H1 (cell line): Measurements from ENCODE around the gene INO80C. TPM values are rescaled to one million over a fixed set of nuclear protein-coding genes. Genes with fewer than 3 reads are reported as not detected.

Source experiments
- CBX8 ChIP-seq: fragments of 300-800, 300-1000 bp; sonication (generic); IDR thresholded peaks from 2 replicates; pipeline ENCODE4 v1.7.1; 2016; ENCODE audit warnings: low read depth, low read length, borderline replicate concordance
- CHD7 ChIP-seq: fragments of 300-600 bp; sonication (generic); IDR thresholded peaks from 2 replicates; pipeline ENCODE4 v1.7.1; 2012; ENCODE audit warnings: low read length, moderate library complexity, mild to moderate bottlenecking, inconsistent platforms; ENCODE audit not compliant: insufficient replicate concordance
- TBP ChIP-seq: IDR thresholded peaks from 2 replicates; pipeline ENCODE4 v1.6.1; 2011; ENCODE audit warnings: low read depth, low read length, improper control_type of control experiment
- polyA plus RNA-seq, 7 experiments: library from polyadenylated mRNA; depleted of rRNA in 3 of 7; stranded (reverse) in 5 of 7; unstranded in 2 of 7; fragments of >200 nt in 5 of 7; fragments of 200-250 nt in 2 of 7; gene quantifications; 1 replicate in 5 of 7; 2 replicates in 1 of 7; 4 replicates in 1 of 7; pipeline versions ENCODE4 v1.2.1 to v1.2.3, GENCODE V29; 2011 to 2013; ENCODE audit warnings: missing spikeins in 2 of 7, mixed read lengths in 2 of 7
- total RNA-seq: library from RNA; stranded (reverse); fragmentation: NEBNext Ultra II Directional; extraction: Animal tissue kit (Norgen Biotek cat#: 25700); gene quantifications from 2 replicates; pipeline ENCODE4 v1.2.1, GENCODE V29; 2021

INO80C gene
- total and polyA plus RNA-seq, 2 of the 8 experiments (the other 6 are each of a cell fraction or from before 2014, with no cell fraction given) = 30.1 to 48.9 TPM

- TF ChIP-seq CHD7 (no peak), TBP (no peak), CBX8 (no peak)
- TF ChIP-seq, all 59 proteins: peak for 0
These were observed 13.7 kb upstream of the INO80C start (continued) for GRCh38 chr18:35511428-35511827.
